Peyer's patch (tissue), 4 donors: ENCODE results near the gene BRCA2.

Experiments used
- POLR2A ChIP-seq, 2 donors: fragments of 450-650 bp; IDR thresholded peaks; one replicate each; pipeline ENCODE4 v1.5.1; 2017; ENCODE audit warnings: antibody characterized with exemption in 2 of 2, mild to moderate bottlenecking in 2 of 2, moderate library complexity in 2 of 2
- TF ChIP-seq, protein P1 (sequence below), 6 experiments: fragments of 450-650 bp in 4 of 6; fragments of 200-600 bp in 2 of 6; sonication (generic) in 1 of 6; IDR thresholded peaks; one replicate each; pipeline ENCODE4 v1.5.1; 2017 to 2019; ENCODE audit warnings: antibody characterized with exemption in 6 of 6, mild to moderate bottlenecking in 3 of 6, moderate library complexity in 1 of 6

DNA sequence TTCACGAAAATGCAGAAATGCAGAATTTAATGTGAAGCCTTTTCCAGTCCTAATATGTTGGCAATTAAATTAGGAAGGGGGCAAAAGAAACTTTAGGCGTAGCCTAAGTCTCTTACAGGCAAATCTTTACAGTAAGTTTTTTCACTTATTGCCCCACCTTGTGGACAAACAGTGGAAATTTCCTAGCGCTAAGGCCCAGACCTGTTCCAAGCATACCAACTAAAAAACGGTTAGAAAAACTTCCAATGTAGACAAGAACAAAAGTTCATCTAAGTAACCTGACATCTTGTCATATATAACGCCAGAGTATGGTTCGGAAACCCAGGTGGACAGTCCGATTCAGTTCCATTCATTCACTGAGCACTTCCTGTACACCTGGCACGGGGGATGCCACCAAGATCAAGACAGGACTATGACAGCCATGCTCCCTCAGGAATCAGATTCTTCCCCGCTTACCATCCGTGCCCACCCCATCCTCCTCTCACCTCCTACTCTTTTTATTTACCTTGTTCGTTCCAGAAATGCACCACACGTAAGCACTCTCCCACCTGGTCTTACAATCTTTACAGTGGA is 5.1 kb upstream of the BRCA2 start:
- TF ChIP-seq, protein P1, sequence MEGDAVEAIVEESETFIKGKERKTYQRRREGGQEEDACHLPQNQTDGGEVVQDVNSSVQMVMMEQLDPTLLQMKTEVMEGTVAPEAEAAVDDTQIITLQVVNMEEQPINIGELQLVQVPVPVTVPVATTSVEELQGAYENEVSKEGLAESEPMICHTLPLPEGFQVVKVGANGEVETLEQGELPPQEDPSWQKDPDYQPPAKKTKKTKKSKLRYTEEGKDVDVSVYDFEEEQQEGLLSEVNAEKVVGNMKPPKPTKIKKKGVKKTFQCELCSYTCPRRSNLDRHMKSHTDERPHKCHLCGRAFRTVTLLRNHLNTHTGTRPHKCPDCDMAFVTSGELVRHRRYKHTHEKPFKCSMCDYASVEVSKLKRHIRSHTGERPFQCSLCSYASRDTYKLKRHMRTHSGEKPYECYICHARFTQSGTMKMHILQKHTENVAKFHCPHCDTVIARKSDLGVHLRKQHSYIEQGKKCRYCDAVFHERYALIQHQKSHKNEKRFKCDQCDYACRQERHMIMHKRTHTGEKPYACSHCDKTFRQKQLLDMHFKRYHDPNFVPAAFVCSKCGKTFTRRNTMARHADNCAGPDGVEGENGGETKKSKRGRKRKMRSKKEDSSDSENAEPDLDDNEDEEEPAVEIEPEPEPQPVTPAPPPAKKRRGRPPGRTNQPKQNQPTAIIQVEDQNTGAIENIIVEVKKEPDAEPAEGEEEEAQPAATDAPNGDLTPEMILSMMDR (IDR thresholded peaks at IDR 0.05): peak; percentile 58 to 93 (median 79)
- no peak for TF ChIP-seq POLR2A (IDR thresholded peaks at IDR 0.05)
